Endothelial cell of umbilical vein (primary cell): Measurements from ENCODE around the gene TNFSF9. TPM values are rescaled to one million over a fixed set of nuclear protein-coding genes. Genes with fewer than 3 reads are reported as not detected.

Experiments used
- polyA plus RNA-seq, 4 experiments: library from polyadenylated mRNA; depleted of rRNA in 3 of 4; stranded (reverse) in 3 of 4; unstranded in 1 of 4; fragments of >200 nt; gene quantifications; 2 replicates each; pipeline versions ENCODE4 v1.2.1 to v1.2.3, GENCODE V29; 2011 to 2012; ENCODE audit warnings: missing spikeins in 1 of 4
- small RNA-seq: library from RNA; depleted of rRNA; stranded (forward); fragments of <200 nt; gene quantifications from one replicate; pipeline ENCODE3, GENCODE V24; 2012; ENCODE audit warnings: low replicate concordance, low read depth; ENCODE audit not compliant: insufficient read depth, insufficient read length
- total RNA-seq: library from RNA; stranded (reverse); gene quantifications from 2 replicates; pipeline ENCODE4 v1.2.3, GENCODE V29; 2021

Gene TNFSF9
- total and polyA plus RNA-seq, 2 donors (not counting 3 experiments of a cell fraction or from before 2014, with no cell fraction given) = 0.52 to 0.53 TPM

Small RNA genes lying within 50 kb of the gene (small RNA-seq; reads per million reads assigned to genes)
- gene AC010503.2 (not detected), gene RF00019 (not detected)

Other genes starting within 250 kb of the TNFSF9 start
- gene ACER1, start 197.4 kb upstream of the TNFSF9 start, total RNA-seq = not detected in 2 replicates
- 0.04 TPM in 1 of 2 replicates, not detected in the other for gene ACER1, start 197.4 kb upstream of the TNFSF9 start, polyA plus RNA-seq
- gene CLPP, start 169.5 kb upstream of the TNFSF9 start, total RNA-seq = 120 and 137 TPM in 2 replicates
- gene CLPP, start 169.5 kb upstream of the TNFSF9 start, polyA plus RNA-seq = 314 and 533 TPM in 2 replicates
- gene ALKBH7, start 158.2 kb upstream of the TNFSF9 start, total RNA-seq = 48.8 and 50.4 TPM in 2 replicates
- gene ALKBH7, start 158.2 kb upstream of the TNFSF9 start, polyA plus RNA-seq = 59.4 and 83.2 TPM in 2 replicates
- 1.0 and 1.2 TPM in 2 replicates for gene PSPN, start 155.1 kb upstream of the TNFSF9 start, total RNA-seq
- 0.73 and 0.84 TPM in 2 replicates for gene PSPN, start 155.1 kb upstream of the TNFSF9 start, polyA plus RNA-seq
- 56.4 and 58.2 TPM in 2 replicates for gene GTF2F1, start 137.9 kb upstream of the TNFSF9 start, total RNA-seq
- gene GTF2F1, start 137.9 kb upstream of the TNFSF9 start, polyA plus RNA-seq = 37.7 and 44.8 TPM in 2 replicates
- gene KHSRP, start 106.2 kb upstream of the TNFSF9 start, total RNA-seq = 367 and 372 TPM in 2 replicates
- 98.0 and 98.3 TPM in 2 replicates for gene KHSRP, start 106.2 kb upstream of the TNFSF9 start, polyA plus RNA-seq
- 0.39 TPM in 1 of 2 replicates, not detected in the other for gene SLC25A41, start 97.3 kb upstream of the TNFSF9 start, total RNA-seq
- gene SLC25A41, start 97.3 kb upstream of the TNFSF9 start, polyA plus RNA-seq = 0.06 and 0.21 TPM in 2 replicates
- gene SLC25A23, start 71.2 kb upstream of the TNFSF9 start, total RNA-seq = 33.5 and 37.6 TPM in 2 replicates
- gene SLC25A23, start 71.2 kb upstream of the TNFSF9 start, polyA plus RNA-seq = 10.2 and 12.8 TPM in 2 replicates
- not detected in 2 replicates for gene CRB3, start 66.8 kb upstream of the TNFSF9 start, total RNA-seq
- gene CRB3, start 66.8 kb upstream of the TNFSF9 start, polyA plus RNA-seq = not detected in 2 replicates
- not detected in 2 replicates for gene DENND1C, start 49.2 kb upstream of the TNFSF9 start, total RNA-seq
- gene DENND1C, start 49.2 kb upstream of the TNFSF9 start, polyA plus RNA-seq = not detected in 2 replicates
- gene TUBB4A, start 28.7 kb upstream of the TNFSF9 start, total RNA-seq = not detected in 2 replicates
- gene TUBB4A, start 28.7 kb upstream of the TNFSF9 start, polyA plus RNA-seq = not detected in 2 replicates
- not detected in 2 replicates for gene CD70, start 60.1 kb downstream of the TNFSF9 start, total RNA-seq
- 0.10 TPM in 1 of 2 replicates, not detected in the other for gene CD70, start 60.1 kb downstream of the TNFSF9 start, polyA plus RNA-seq
- gene TNFSF14, start 139.1 kb downstream of the TNFSF9 start, total RNA-seq = not detected in 2 replicates
- not detected in 2 replicates for gene TNFSF14, start 139.1 kb downstream of the TNFSF9 start, polyA plus RNA-seq
- gene C3, start 189.6 kb downstream of the TNFSF9 start, total RNA-seq = not detected in 2 replicates
- gene C3, start 189.6 kb downstream of the TNFSF9 start, polyA plus RNA-seq = 0.08 and 0.23 TPM in 2 replicates
- 52.6 and 68.5 TPM in 2 replicates for gene GPR108, start 206.6 kb downstream of the TNFSF9 start, total RNA-seq
- gene GPR108, start 206.6 kb downstream of the TNFSF9 start, polyA plus RNA-seq = 76.0 and 80.2 TPM in 2 replicates
- 65.7 and 69.3 TPM in 2 replicates for gene TRIP10, start 208.7 kb downstream of the TNFSF9 start, total RNA-seq
- 26.3 and 28.4 TPM in 2 replicates for gene TRIP10, start 208.7 kb downstream of the TNFSF9 start, polyA plus RNA-seq
- gene SH2D3A, start 236.4 kb downstream of the TNFSF9 start, total RNA-seq = 0.53 TPM in 1 of 2 replicates, not detected in the other
- gene SH2D3A, start 236.4 kb downstream of the TNFSF9 start, polyA plus RNA-seq = 0.04 and 0.06 TPM in 2 replicates
- gene VAV1, start 241.7 kb downstream of the TNFSF9 start, total RNA-seq = not detected in 2 replicates
- gene VAV1, start 241.7 kb downstream of the TNFSF9 start, polyA plus RNA-seq = not detected in 2 replicates